GM19468 (cell line): Measurements from ENCODE around the gene TRMT44.
"Not testable (repeated sequence)": the region's sequence is repeated elsewhere in the genome, so short reads cannot be mapped to it uniquely, and the experiment has no call there.

Source experiments
- ATAC-seq: cut with Tn5 transposase; IDR thresholded peaks from one replicate; pipeline ENCODE4 v1.9.1; 2021; ENCODE audit warnings: mild to moderate bottlenecking, moderate library complexity, moderate number of reproducible peaks; ENCODE audit not compliant: unreplicated experiment; ENCODE audit errors: extremely low read depth

TRMT44 gene

DNA sequence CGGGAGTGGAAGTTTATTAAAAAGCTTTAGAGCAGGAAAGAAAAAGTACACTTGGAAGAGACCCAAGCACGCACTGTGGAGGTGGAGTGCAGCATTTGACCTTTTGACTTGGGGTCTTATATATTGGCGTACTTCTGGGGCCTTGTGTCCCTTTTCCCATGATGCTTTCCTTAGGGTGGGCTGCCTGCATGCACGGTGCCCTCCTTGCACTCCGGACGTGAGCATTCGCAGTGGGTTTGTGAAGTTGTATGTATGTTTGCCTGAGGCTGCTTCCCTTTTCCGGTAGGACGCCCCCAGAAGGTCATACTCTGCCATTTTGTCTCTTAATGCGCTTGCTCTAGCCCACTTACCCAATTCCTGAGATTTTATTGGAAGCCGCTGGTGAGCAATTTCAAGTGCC is 39.6 kb downstream of the TRMT44 start:
- ATAC-seq = no peak

DNA sequence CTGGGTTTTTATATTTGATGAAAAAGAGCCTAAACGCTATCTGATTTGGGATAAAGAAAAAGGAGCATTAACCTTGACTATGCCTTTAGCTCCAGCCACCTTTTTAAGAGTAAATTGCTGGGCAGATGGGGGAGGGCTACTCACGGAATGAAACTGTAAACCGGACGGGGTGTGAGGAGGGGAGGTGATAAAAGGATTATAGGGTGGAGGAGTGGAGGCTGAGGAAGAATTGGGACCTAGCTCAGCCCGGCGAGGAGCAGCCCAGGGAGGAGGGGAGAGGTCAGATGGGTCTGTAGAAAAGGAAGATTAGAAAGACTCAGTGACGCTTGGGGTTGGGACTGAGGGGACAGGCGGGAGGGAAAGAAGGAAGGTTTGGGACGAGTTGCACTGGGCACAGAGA is 46.1 kb downstream of the TRMT44 start:
- not testable (repeated sequence) for ATAC-seq

DNA sequence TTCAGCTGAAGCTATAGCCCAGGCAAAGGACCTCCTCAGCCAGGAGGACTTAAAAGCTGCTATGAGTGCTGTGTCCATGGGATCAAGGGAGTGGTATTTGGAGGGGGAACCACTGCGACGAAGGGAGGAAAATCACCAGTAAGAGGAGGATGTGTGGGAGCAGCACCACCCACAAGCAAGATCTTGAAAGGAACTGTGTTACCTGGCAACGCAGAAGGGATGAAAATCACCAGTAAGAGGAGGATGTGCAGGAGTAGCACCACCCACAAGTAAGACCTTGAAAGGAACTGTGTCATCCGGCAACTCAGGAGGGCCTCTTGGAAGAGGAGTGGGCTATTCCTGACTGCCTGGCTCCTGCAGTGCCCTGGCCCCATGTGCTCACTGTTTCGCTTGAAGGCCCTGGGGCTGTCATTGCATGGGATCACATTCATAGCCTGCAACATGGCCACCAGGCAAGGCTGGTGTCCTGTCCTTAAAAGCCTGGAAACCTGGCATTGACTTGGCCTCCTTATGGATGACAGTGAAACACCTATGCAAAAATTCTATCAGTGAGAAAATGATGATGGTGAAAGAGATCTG is 48.3 kb downstream of the TRMT44 start:
- ATAC-seq = no peak

DNA sequence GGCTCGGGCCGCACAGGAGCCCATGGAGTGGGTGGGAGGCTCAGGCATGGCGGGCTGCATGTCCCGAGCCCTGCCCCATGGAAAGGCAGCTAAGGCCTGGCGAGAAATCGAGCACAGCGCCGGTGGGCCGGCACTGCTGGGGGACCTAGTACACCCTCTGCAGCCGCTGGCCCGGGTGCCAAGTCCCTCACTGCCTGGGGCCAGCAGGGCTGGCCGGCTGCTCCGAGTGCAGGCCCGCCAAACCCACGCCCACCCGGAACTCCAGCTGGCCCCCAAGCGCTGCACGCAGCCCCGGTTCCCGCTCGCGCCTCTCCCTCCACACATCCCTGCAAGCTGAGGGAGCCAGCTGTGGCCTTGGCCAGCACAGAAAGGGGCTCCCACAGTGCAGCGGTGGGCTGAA is 50.9 kb downstream of the TRMT44 start:
- ATAC-seq = not testable (repeated sequence)

DNA sequence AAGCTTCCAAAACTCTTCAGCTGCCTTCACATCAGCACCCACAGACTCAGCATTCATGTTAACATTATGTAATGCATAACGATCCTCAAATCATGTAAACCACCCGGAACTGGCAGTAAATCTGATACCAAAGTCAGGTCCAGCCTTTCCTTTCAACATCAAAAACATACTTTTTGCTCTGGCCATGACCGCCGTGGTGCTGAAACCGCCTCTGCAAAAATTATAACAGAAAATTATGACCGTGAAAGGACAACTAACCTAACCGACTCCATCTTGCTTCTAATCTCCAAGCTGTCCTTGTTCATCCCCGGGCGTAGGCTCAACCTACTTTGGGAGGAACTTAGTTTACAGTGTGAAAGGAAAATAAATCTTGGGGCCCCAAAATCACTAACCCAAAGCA is 51.6 kb downstream of the TRMT44 start:
- ATAC-seq = no peak

DNA sequence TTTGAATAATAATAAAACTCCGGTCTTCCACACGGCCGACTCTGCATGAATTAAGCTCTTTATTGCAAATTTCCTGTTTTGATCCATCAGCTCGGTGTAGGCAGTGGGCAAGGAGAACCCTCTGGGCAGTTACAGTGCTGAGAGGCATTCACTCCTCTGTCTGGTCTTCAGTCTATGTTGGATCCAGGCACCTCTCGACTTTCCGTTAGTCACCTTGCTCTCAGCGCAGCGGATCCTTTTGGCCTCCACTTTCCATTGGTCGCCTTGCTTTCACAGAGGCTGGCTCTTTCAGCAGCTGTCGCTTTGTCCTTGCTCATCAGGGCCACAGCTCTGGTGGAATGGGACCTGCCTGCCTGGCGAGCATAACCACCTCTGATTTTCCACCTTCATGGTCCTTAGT is 52.9 kb downstream of the TRMT44 start:
- no peak for ATAC-seq

DNA sequence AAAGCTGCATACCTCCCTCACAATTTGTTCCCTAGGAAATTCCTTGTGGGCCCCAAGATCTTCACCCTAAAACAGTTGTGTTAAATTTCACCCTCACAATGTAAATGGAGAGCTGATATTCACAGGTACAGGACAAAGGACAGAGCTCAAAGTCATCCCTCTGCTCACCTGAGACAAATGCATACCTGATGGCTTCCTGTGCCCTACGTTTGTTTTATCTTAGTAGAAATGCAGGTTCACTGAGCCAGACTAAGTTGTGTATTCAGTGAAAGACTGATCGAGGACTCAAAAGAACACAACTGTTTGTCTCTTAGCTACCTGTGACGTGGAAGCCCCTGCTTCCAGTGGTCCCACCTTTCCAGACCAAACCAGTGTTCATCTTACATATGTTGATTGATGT is 53.6 kb downstream of the TRMT44 start:
- ATAC-seq = no peak

DNA sequence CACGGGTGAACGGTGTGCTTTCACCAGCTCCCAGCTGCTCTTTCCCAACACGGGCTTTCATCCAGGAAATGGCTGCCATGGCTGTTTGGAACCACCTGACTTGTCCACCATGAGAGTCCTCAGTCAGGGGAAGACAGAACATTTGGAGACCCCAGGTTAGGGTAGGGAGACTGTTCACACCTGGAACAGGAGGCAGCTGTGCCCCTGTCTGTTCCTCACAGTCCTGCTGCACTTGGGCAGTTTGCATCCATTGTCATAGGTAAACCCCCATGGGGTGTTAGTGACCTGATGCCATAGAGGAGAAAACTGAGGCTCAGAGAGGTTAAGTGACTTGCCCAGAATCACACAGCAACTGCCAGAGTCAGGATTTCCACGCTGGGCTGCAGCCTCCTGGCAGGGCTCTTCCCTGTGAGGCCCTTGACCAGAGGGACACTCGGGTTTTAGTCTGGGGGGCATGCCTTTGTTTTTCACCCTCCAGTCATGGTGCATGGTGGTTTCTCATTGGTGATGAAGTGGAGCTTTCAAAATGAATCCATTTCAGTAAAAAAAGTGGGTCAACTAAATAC is 54.5 kb downstream of the TRMT44 start:
- no peak for ATAC-seq

DNA sequence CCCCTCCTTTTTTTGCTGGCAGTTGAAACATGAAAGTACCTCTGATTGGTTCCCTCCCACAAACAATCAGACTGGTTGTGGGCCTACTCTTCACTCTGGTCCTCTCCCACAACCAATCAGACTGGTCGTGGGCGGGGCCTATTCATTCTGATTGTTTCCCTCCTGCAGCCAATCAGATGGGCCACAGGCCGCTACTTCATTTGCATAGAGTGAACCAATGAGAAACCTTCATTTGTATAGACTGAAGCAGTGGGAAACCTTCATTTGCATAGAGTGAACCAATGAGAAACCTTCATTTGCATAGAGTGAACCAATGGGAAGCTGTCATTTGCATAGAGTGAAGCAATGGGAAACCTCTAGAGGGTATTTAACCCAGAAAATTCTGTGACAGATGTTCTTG is 55.2 kb downstream of the TRMT44 start:
- no peak for ATAC-seq

DNA sequence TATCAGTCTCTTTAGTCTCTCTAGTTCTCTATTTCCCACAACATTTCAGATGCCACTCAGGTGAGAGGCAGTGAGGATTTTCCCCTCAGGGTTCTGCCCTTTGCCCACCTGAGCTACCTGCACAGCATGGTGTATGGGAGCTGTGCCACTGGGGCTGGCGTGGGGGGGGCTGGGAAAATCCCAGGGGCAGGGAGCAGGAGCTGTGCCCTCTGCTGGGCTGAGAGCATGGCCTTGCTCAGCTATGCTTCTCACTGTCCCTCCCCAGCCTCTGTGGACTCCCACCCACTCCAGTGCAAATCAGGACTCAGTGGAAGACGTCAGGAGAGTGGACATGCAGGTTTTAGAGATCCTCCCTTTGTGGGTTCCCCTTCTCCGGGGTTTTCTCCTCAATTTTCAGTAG is 57.2 kb downstream of the TRMT44 start:
- no peak for ATAC-seq

DNA sequence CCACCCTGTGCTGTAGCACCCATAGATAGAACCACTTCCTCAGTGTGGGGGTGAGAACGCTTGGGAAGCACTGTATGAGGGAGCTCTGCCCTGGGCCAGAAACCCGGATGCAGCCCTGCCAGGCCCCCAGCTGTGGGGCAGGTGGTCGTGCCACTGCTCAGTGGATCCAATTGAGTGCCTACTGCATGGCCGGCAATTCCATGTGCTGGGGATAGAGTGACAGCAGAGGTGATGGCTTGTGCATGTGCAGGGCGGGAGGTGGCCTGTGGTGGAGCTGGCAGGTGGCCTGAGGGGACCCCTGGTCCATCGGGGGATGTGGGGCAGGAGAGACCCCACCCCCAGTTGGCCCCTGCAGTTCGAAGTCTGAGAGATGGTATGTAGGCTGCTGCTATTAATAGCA is 60.4 kb downstream of the TRMT44 start:
- no peak for ATAC-seq

DNA sequence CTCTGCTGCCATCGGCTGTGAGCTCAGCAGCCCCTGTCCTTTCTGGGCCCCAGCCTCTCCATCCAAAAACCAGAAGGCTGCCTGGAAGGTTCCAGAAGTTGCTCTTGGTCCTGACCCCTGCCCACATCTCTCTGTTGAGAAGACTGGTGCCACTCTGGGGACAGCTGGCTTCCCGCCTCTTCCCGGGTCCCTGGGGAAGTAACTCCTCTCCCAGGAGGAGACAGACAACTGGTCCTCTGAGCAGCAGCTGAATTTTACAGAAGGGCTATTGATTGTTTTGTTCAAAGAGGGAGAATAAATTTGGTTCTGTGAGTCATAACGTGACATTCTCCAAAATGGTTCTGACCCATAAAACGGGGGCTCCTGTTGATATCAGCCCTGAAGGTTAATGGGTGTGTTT is 61.2 kb downstream of the TRMT44 start:
- no peak for ATAC-seq

DNA sequence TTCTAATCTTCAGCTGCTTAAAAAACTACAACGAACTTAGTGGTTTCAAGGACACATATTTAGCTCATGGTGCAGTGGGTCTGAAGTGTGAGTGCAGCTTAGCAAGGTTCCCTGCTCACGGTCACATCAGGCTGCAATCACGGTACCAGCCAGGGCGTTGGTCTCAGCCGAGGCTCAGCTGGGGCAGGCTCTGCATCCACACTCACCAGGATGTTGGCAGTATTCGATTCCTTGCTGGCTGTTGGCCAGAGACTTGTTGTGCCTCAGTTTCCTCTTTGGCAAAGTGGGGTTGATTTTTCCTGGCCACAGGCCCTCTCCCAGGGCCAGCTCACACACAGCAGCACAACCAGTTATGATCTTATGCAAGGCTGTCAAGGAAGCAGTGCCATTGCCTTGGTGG is 61.8 kb downstream of the TRMT44 start:
- no peak for ATAC-seq

DNA sequence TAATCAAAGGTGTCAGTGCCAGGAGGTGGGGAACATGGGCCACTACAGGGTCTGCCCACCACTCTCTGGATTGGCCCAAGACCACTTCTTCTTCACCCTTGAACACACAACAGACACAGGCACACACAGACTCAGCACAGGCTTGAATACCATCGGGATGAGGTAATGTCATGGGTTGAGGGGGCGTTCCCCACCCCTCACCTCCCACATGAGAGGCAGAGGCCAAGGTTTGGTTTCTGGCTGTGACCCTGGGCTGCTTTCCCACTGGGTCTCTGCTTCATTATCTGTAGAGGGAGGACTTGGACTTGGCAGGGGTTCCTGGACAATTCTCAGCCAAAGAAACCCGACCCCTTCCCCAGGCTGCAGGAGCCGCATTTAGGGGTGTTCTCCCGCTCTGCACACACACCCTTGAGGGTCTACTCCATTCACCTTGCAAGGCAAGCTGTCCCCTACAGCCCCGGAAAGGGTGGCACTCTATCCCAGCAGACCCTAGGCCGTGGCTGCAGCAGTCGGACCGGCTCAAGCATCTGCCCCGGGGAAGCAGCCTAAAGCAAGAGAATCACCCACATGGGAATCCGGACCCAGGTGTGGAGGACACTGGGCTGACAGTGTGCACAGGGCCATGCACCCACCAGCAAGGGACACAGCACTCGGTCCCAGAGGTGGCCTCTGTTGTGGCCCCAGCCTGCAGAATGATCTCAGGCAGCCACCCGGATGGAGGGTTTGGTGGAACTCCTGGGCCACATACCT is 62.4 kb downstream of the TRMT44 start:
- ATAC-seq = no peak

DNA sequence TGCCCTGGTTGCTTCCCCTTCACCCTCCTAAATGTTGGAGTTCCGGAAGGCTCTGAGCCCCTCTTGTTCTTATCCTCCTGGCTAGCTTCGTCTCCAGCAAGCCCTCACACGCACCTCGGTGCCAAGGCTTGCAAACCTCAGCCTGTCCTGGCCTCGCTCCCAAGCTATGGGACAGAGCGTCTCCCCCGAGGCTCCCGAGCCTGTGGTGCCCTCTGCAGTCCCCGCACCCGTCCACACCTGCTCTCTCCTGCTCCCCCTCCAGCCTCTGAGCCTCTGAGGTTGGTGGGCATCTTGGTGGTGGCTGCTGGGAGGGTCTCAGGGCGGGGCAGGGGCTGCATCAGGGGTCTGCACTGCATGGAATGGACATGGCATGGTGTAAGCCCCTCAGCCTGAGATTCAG is 63.2 kb downstream of the TRMT44 start:
- ATAC-seq = no peak

DNA sequence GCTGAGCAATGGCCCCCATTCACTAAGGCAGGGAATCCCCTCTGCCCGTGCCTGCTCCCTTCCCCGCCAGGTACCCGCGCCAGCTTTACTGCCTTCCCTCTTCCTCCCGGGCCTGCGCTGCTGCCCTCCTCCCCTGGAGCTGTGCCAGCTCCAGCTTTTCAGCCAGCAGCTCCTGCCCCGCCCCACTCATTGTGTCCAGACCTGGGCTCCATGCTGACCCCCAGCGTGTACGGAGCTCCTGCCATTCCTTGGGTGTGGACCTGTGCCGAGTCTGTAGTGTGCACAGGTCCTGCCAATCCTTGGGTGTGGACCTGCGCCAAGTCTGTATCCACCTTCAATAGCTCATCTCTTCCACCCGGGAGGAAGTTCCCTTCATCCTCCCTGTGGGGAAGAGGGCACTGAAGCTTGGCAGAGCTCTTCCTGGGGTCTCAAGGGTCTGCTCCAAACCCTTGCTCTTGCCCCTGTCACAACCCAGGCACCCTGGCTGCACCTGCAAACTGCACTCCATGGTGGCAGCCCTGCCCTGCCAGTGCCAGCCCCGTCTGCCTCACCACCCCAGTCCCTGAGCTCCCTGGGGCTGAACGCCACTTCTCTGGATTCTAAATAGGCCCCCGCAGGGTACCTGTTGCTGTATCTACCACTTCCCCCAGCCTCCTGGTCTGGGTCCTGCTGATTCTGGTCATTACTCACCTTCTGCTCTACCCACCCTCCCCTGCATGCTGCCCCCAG is 63.9 kb downstream of the TRMT44 start:
- no peak for ATAC-seq

DNA sequence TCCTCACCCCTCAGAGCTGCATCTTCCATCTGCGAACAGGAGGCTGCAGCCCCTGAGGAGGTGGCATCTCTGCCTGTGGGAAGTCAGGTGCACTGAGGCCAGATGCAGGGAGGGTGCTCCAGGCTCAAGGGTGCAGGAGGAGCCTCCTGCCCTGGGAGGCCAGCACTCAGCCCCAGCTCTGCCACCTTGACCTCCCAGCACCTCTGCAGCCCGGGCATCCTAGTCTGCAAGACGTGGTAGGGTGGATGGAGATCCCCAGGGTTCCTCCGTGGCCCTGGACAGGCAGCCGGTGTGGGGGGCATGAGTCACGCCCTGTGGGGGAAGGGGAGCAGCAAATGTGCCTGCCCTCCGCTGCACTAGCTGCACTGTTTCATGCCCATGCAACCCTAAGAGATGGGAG is 64.7 kb downstream of the TRMT44 start:
- ATAC-seq = no peak

DNA sequence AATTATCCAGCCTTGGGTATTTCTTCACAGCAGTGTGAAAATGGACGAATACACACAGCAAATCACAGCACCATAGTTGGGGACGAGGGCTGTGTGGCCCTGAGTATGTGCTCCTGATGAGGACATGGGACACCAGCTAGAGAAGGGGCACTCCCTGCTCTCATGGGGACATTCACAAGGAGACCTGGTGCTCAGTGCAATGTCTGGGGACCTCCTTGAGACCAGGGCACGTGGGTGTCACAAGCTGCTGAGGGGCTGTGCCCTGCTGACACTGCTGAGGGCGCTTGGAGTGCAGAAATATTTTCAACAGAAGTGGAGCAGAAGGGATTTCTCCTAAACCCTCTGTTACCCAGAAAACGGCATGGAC is 65.4 kb downstream of the TRMT44 start:
- ATAC-seq = no peak

DNA sequence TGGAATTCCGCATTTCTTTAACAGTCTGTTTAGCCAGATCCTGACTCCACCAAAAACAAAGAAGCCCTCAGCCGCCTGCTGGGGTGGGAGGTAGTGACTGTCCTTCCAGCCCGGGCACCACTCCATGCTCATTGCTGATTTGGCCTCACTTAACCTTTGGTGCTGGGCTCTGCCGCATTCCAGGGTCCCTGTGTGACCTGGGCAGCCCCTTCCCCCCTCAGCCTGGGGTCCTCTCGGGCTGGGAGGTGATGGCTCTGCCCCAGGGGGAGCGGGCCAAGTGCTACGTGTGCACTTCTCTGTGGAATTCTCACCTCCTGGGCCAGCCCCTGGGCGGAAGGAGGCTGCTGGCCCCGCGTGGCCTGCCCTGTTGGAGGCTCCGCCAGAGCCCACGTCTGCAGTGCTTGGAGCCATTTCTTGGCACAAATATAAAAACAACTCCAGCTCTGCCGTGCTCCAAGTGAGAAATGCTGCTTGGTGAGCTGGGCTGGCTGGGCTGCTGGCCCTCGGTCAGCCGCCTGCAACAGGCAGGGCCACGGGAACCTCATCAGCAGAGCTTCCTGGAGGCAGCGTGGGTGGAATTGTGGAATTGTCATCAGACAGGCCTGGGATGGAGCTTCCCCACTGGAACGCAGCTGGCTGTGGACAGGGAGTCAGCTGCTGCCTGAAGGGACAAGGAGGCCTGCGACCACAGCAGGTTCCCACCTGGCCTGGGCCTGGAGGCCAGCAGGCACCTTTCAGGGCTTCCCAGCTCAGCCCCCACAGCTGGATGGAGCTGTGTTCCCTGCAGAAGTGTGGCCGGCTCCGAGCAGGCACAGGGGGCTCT is 66.0 kb downstream of the TRMT44 start:
- no peak for ATAC-seq

DNA sequence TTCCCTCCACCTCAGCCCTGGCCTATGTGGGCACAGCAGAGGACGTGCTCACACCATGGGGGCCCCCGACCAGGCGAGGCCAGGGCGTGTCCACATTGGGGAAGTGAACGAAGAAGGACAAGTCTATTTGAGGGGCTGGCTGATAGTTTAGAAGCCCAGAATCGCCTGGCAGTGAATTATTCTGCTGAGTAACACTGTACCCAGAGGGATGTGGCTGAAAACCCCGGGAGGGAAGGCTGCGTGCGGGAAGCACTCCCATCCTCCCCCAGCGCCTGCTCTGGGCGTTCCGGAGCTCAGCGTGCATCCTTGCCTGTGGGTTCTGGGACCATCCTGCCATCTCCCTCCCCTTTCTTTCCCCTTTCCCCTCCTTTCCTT is 66.6 kb downstream of the TRMT44 start:
- no peak for ATAC-seq

DNA sequence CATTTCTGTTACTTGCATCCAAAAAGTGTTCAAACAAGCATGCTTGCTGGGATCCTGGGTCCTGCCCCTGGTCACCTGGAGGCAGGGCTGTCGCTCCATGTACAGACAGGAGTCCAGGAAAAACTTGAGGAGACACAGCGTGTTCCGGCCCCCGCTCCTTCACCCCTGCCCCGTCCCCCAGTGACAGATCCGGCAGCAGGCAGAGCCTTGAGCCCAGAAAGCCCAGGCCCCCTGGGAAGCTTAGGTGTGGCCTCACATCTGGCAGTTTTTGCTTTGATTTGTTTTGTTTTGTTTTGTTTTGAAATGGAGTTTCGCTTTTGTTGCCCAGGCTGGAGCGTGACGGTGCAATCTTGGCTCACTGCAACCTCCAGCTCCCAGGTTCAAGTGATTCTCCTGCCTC is 67.0 kb downstream of the TRMT44 start:
- ATAC-seq = no peak
